ENCODE data around the gene FKBP2. TPM values are rescaled to one million over a fixed set of nuclear protein-coding genes. Genes with fewer than 3 reads are reported as not detected.

Gene FKBP2
- total RNA-seq, 1 experiment from 2014 or later = 27.8 TPM

GRCh38 chr11:64268893-64269539 lies 28.1 kb downstream of the FKBP2 start:
- H3K9me3 ChIP-seq (ENCODE audit: low read length) = no peaks in the 10 kb centered on the region
- peak overlapping the region; percentile 92 for H3K4me2 ChIP-seq (ENCODE audit: low read depth, low read length, poor library complexity, severe bottlenecking)
- H3K9me2 ChIP-seq (replicated peaks; ENCODE audit: insufficient read depth, low read length) = no peaks in the 10 kb centered on the region
- H3K4me3 ChIP-seq (ENCODE audit: low read length) = peak overlapping the region; percentile 85
- no peaks in the 10 kb centered on the region for H3K36me3 ChIP-seq (ENCODE audit: insufficient read depth, low read length)
- H3K27ac ChIP-seq (ENCODE audit: low read length) = peak overlapping the region; percentile 82
- peak overlapping the region; percentile 21; the same call in 1 of the 2 replicates for H2AFZ ChIP-seq (ENCODE audit: low read length)
- peaks cover 33% of the 10 kb centered on the region for H3K4me1 ChIP-seq (ENCODE audit: low read length)
- peak; percentile 85 for DNase-seq
- H3K27me3 ChIP-seq (ENCODE audit: low read length) = no peaks in the 10 kb centered on the region
- H3K9ac ChIP-seq (ENCODE audit: low read length) = peak overlapping the region; percentile 90
- peaks cover 12% of the 10 kb centered on the region for H3K79me2 ChIP-seq (ENCODE audit: low read length)
- H4K20me1 ChIP-seq (ENCODE audit: insufficient read depth, low read depth, low read length) = no peaks in the 10 kb centered on the region

GRCh38 chr11:64269540-64270220 lies 28.8 kb downstream of the FKBP2 start:
- peak overlapping the region; percentile 90 for H3K9ac ChIP-seq (ENCODE audit: low read length)
- H3K4me2 ChIP-seq (ENCODE audit: low read depth, low read length, poor library complexity, severe bottlenecking) = peak overlapping the region; percentile 92
- DNase-seq = peak; percentile 99
- H3K4me1 ChIP-seq (ENCODE audit: low read length) = peaks cover 33% of the 10 kb centered on the region
- H2AFZ ChIP-seq (ENCODE audit: low read length) = peak overlapping the region; percentile 21; the same call in 1 of the 2 replicates
- no peaks in the 10 kb centered on the region for H3K36me3 ChIP-seq (ENCODE audit: insufficient read depth, low read length)
- H3K4me3 ChIP-seq (ENCODE audit: low read length) = peak overlapping the region; percentile 85
- H3K9me3 ChIP-seq (ENCODE audit: low read length) = no peaks in the 10 kb centered on the region
- peaks cover 12% of the 10 kb centered on the region for H3K79me2 ChIP-seq (ENCODE audit: low read length)
- peak overlapping the region; percentile 83 for H3K27ac ChIP-seq (ENCODE audit: low read length)
- no peaks in the 10 kb centered on the region for H3K27me3 ChIP-seq (ENCODE audit: low read length)
- no peaks in the 10 kb centered on the region for H3K9me2 ChIP-seq (replicated peaks; ENCODE audit: insufficient read depth, low read length)
- no peaks in the 10 kb centered on the region for H4K20me1 ChIP-seq (ENCODE audit: insufficient read depth, low read depth, low read length)

- H3K27me3 ChIP-seq (ENCODE audit: low read length) = no peaks in the 10 kb centered on the region
- peaks cover 12% of the 10 kb centered on the region for H3K4me1 ChIP-seq (ENCODE audit: low read length)
- no peaks in the 10 kb centered on the region for H3K9me2 ChIP-seq (replicated peaks; ENCODE audit: insufficient read depth, low read length)
- no peak overlapping the region for H3K9ac ChIP-seq (ENCODE audit: low read length)
- no peaks in the 10 kb centered on the region for H3K36me3 ChIP-seq (ENCODE audit: insufficient read depth, low read length)
- H4K20me1 ChIP-seq (ENCODE audit: insufficient read depth, low read depth, low read length) = no peaks in the 10 kb centered on the region
- H3K9me3 ChIP-seq (ENCODE audit: low read length) = no peaks in the 10 kb centered on the region
- H3K27ac ChIP-seq (ENCODE audit: low read length) = no peak overlapping the region
- H3K4me3 ChIP-seq (ENCODE audit: low read length) = no peak overlapping the region
- DNase-seq = no peak
- no peak overlapping the region for H3K4me2 ChIP-seq (ENCODE audit: low read depth, low read length, poor library complexity, severe bottlenecking)
- no peak overlapping the region for H2AFZ ChIP-seq (ENCODE audit: low read length)
- peaks cover 6% of the 10 kb centered on the region; the same call in 1 of the 2 replicates for H3K79me2 ChIP-seq (ENCODE audit: low read length)
These were observed 34.3 kb downstream of the FKBP2 start for GRCh38 chr11:64275031-64275800.

- Histone ChIP-seq H3K27me3 (ENCODE audit: low read length) (no peaks in the 10 kb centered on the region), H3K9me2 (replicated peaks; ENCODE audit: insufficient read depth, low read length) (no peaks in the 10 kb centered on the region), H3K9ac (ENCODE audit: low read length) (no peak overlapping the region), H3K4me3 (ENCODE audit: low read length) (no peak overlapping the region), H3K27ac (ENCODE audit: low read length) (no peak overlapping the region), H2AFZ (ENCODE audit: low read length) (no peak overlapping the region), H3K4me1 (ENCODE audit: low read length) (peaks cover 12% of the 10 kb centered on the region), H4K20me1 (ENCODE audit: insufficient read depth, low read depth, low read length) (no peaks in the 10 kb centered on the region), H3K36me3 (ENCODE audit: insufficient read depth, low read length) (no peaks in the 10 kb centered on the region), H3K4me2 (ENCODE audit: low read depth, low read length, poor library complexity, severe bottlenecking) (no peak overlapping the region), H3K79me2 (ENCODE audit: low read length) (peaks cover 6% of the 10 kb centered on the region; the same call in 1 of the 2 replicates), H3K9me3 (ENCODE audit: low read length) (no peaks in the 10 kb centered on the region)
- no peak for DNase-seq
These were observed 34.9 kb downstream of the FKBP2 start for GRCh38 chr11:64275841-64276240.

GRCh38 chr11:64276653-64277431 lies 35.9 kb downstream of the FKBP2 start:
- Histone ChIP-seq H3K79me2 (ENCODE audit: low read length) (peaks cover 6% of the 10 kb centered on the region; the same call in 1 of the 2 replicates), H3K4me1 (ENCODE audit: low read length) (peaks cover 9% of the 10 kb centered on the region), H3K9me3 (ENCODE audit: low read length) (no peaks in the 10 kb centered on the region), H3K27ac (ENCODE audit: low read length) (no peak overlapping the region), H3K4me3 (ENCODE audit: low read length) (no peak overlapping the region), H4K20me1 (ENCODE audit: insufficient read depth, low read depth, low read length) (no peaks in the 10 kb centered on the region), H3K9ac (ENCODE audit: low read length) (no peak overlapping the region), H3K4me2 (ENCODE audit: low read depth, low read length, poor library complexity, severe bottlenecking) (no peak overlapping the region), H3K9me2 (replicated peaks; ENCODE audit: insufficient read depth, low read length) (no peaks in the 10 kb centered on the region), H3K36me3 (ENCODE audit: insufficient read depth, low read length) (no peaks in the 10 kb centered on the region), H3K27me3 (ENCODE audit: low read length) (no peaks in the 10 kb centered on the region), H2AFZ (ENCODE audit: low read length) (no peak overlapping the region)
- no peak for DNase-seq

- Histone ChIP-seq H3K9me3 (ENCODE audit: low read length) (no peaks in the 10 kb centered on the region), H4K20me1 (ENCODE audit: insufficient read depth, low read depth, low read length) (no peaks in the 10 kb centered on the region), H2AFZ (ENCODE audit: low read length) (no peak overlapping the region), H3K9me2 (replicated peaks; ENCODE audit: insufficient read depth, low read length) (no peaks in the 10 kb centered on the region), H3K4me2 (ENCODE audit: low read depth, low read length, poor library complexity, severe bottlenecking) (no peak overlapping the region), H3K79me2 (ENCODE audit: low read length) (peaks cover 9% of the 10 kb centered on the region), H3K27ac (ENCODE audit: low read length) (no peak overlapping the region), H3K4me3 (ENCODE audit: low read length) (no peak overlapping the region), H3K36me3 (ENCODE audit: insufficient read depth, low read length) (0 out of 2 replicates have a peak, but pooled peaks cover 5% of the 10 kb centered on the region), H3K9ac (ENCODE audit: low read length) (no peak overlapping the region), H3K4me1 (ENCODE audit: low read length) (peaks cover 5% of the 10 kb centered on the region), H3K27me3 (ENCODE audit: low read length) (no peaks in the 10 kb centered on the region)
- DNase-seq = no peak
These were observed 37.8 kb downstream of the FKBP2 start for GRCh38 chr11:64278576-64279190.

- no peak overlapping the region for H2AFZ ChIP-seq (ENCODE audit: low read length)
- H3K36me3 ChIP-seq (ENCODE audit: insufficient read depth, low read length) = 0 out of 2 replicates have a peak, but pooled peaks cover 5% of the 10 kb centered on the region
- H3K27me3 ChIP-seq (ENCODE audit: low read length) = no peaks in the 10 kb centered on the region
- H3K9ac ChIP-seq (ENCODE audit: low read length) = no peak overlapping the region
- H3K79me2 ChIP-seq (ENCODE audit: low read length) = peaks cover 14% of the 10 kb centered on the region
- H4K20me1 ChIP-seq (ENCODE audit: insufficient read depth, low read depth, low read length) = no peaks in the 10 kb centered on the region
- no peak overlapping the region for H3K27ac ChIP-seq (ENCODE audit: low read length)
- no peaks in the 10 kb centered on the region for H3K9me2 ChIP-seq (replicated peaks; ENCODE audit: insufficient read depth, low read length)
- H3K4me3 ChIP-seq (ENCODE audit: low read length) = no peak overlapping the region
- no peaks in the 10 kb centered on the region for H3K9me3 ChIP-seq (ENCODE audit: low read length)
- H3K4me1 ChIP-seq (ENCODE audit: low read length) = peaks cover 22% of the 10 kb centered on the region
- DNase-seq = no peak
- H3K4me2 ChIP-seq (ENCODE audit: low read depth, low read length, poor library complexity, severe bottlenecking) = no peak overlapping the region
These were observed 41.3 kb downstream of the FKBP2 start for GRCh38 chr11:64281957-64282770.

Measured in Karpas-422 (cell line).